OCI-LY7 (cell line): ENCODE data around the gene PTPRO. TPM values are rescaled to one million over a fixed set of nuclear protein-coding genes. Genes with fewer than 3 reads are reported as not detected.

Experiments used
- BruUV-seq: library from RNA; stranded (reverse); fragments of 400-500 nt; replicated peaks from 2 replicates; lab custom pipeline; 2021; lab: Mats Ljungman, UMichigan
- CTCF ChIA-PET: fragments of 300-600 bp; sonication (Branson Sonifier 250); formaldehyde crosslinking; loops from one replicate; lab custom pipeline; 2022; ENCODE audit warnings: antibody characterized with exemption; ENCODE audit not compliant: unreplicated experiment; lab: Charles Lee
- POLR2A ChIA-PET: fragments of 300-600 bp; sonication (Branson Sonifier 250); formaldehyde crosslinking; loops from one replicate; lab custom pipeline; 2022; ENCODE audit warnings: antibody characterized with exemption; lab: Charles Lee
- DNase-seq: peaks from one replicate; pipeline ENCODE4 v3.0.0-alpha.2; 2015; ENCODE audit warnings: low spot score
- H2AFZ ChIP-seq: fragments of 200-600 bp; sonication (generic), shearing (Covaris generic); 2 replicates; pipeline ENCODE4 v1.6.1; 2014; ENCODE audit warnings: mild to moderate bottlenecking, antibody characterized with exemption, low read length, moderate library complexity
- H3K27ac ChIP-seq: fragments of 200-600 bp; sonication (generic); 2 replicates; pipeline ENCODE4 v1.5.1; 2014; ENCODE audit warnings: mixed run types, low read depth, mild to moderate bottlenecking, moderate library complexity, low read length, inconsistent platforms; ENCODE audit not compliant: poor library complexity, severe bottlenecking
- H3K36me3 ChIP-seq: fragments of 200-600 bp; sonication (generic); 2 replicates; pipeline ENCODE4 v1.6.1; 2014; ENCODE audit warnings: mild to moderate bottlenecking, antibody characterized with exemption, low read length, moderate library complexity, mixed read lengths; ENCODE audit not compliant: insufficient read depth
- H3K4me1 ChIP-seq: fragments of 200-600 bp; sonication (generic); 2 replicates; pipeline ENCODE4 v1.5.1; 2014; ENCODE audit warnings: mild to moderate bottlenecking, low read length; ENCODE audit not compliant: insufficient read depth, poor library complexity, severe bottlenecking
- H3K4me2 ChIP-seq: fragments of 200-600 bp; sonication (generic); 2 replicates; pipeline ENCODE4 v1.6.1; 2014; ENCODE audit warnings: mild to moderate bottlenecking, low read length
- H3K4me3 ChIP-seq: fragments of 200-600 bp; sonication (generic); 2 replicates; pipeline ENCODE4 v1.5.1; 2014; ENCODE audit warnings: mild to moderate bottlenecking, low read depth, low read length; ENCODE audit not compliant: poor library complexity, severe bottlenecking
- H3K79me2 ChIP-seq: fragments of 200-600 bp; sonication (generic); 2 replicates; pipeline ENCODE4 v1.6.1; 2016; ENCODE audit warnings: low read depth, mild to moderate bottlenecking, low read length, moderate library complexity, mixed read lengths; ENCODE audit not compliant: insufficient read depth
- H3K9me2 ChIP-seq: fragments of 200-600 bp; sonication (generic); 2 replicates; pipeline ENCODE4 v1.6.1; 2016; ENCODE audit warnings: mild to moderate bottlenecking, low read length, mixed read lengths; ENCODE audit not compliant: insufficient read depth
- H3K9me3 ChIP-seq: fragments of 200-600 bp; sonication (generic); 2 replicates; pipeline ENCODE4 v1.6.1; 2014; ENCODE audit warnings: mild to moderate bottlenecking, mixed run types, low read length, mixed read lengths
- H4K20me1 ChIP-seq: fragments of 200-600 bp; sonication (generic); 2 replicates; pipeline ENCODE4 v1.6.1; 2014; ENCODE audit warnings: mild to moderate bottlenecking, antibody characterized with exemption, low read length, moderate library complexity, mixed read lengths; ENCODE audit not compliant: insufficient read depth
- CTCF ChIP-seq: fragments of 200-600 bp; sonication (generic); conservative IDR thresholded peaks from 2 replicates; pipeline ENCODE4 v1.5.1; 2014; ENCODE audit warnings: mild to moderate bottlenecking, antibody characterized with exemption, low read length, moderate library complexity, mixed read lengths
- EZH2phosphoT487 ChIP-seq: fragments of 200-600 bp; sonication (generic); IDR thresholded peaks from 2 replicates; pipeline ENCODE4 v1.6.1; 2018; ENCODE audit warnings: low read depth, borderline replicate concordance, mild to moderate bottlenecking, mixed run types, antibody characterized with exemption, low read length, moderate library complexity, mixed read lengths
- intact Hi-C: fragments of 100-400 bp; cut with micrococcal nuclease; formaldehyde crosslinking; loops from one replicate; pipeline ENCODE4 v1.10.0; 2022; ENCODE audit not compliant: unreplicated experiment
- total RNA-seq, 2 experiments: library from RNA; depleted of rRNA in 1 of 2; stranded (reverse); fragments of >200 nt in 1 of 2; shearing (Covaris generic) in 1 of 2; gene quantifications; 2 replicates each; pipeline ENCODE4 v1.2.3, GENCODE V29; 2014 to 2022

PTPRO gene
- total RNA-seq, 2 experiments from 2014 or later = 0.06 to 0.23 TPM

GRCh38 chr12:15320881-15321280, 1.4 kb upstream of the PTPRO start:
- ChIA-PET POLR2A (no interaction called here), CTCF (no interaction called here)
- DNase-seq = no peak
- H3K79me2 ChIP-seq = no peaks in the 10 kb centered on the region
- intact Hi-C loops = no loop called here
- BruUV-seq = no TSS peak
- H3K4me1 ChIP-seq = no peaks in the 10 kb centered on the region
- TF ChIP-seq EZH2phosphoT487 (no peak), CTCF (no peak)
- no peak overlapping the region for H3K27ac ChIP-seq
- H3K9me2 ChIP-seq = no peaks in the 10 kb centered on the region
- H3K9me3 ChIP-seq = no peaks in the 10 kb centered on the region
- no peak overlapping the region for H2AFZ ChIP-seq
- no peak overlapping the region for H3K4me3 ChIP-seq
- no peaks in the 10 kb centered on the region for H4K20me1 ChIP-seq
- H3K36me3 ChIP-seq = no peaks in the 10 kb centered on the region
- no peak overlapping the region for H3K4me2 ChIP-seq

- DNase-seq = no peak
- no peaks in the 10 kb centered on the region for H3K4me1 ChIP-seq
- ChIA-PET CTCF (no interaction called here), POLR2A (no interaction called here)
- H3K9me2 ChIP-seq = no peaks in the 10 kb centered on the region
- H4K20me1 ChIP-seq = no peaks in the 10 kb centered on the region
- H3K79me2 ChIP-seq = no peaks in the 10 kb centered on the region
- TF ChIP-seq EZH2phosphoT487 = no peak
- no peak for TF ChIP-seq CTCF
- H3K27ac ChIP-seq = no peak overlapping the region
- H3K9me3 ChIP-seq = no peaks in the 10 kb centered on the region
- no peaks in the 10 kb centered on the region for H3K36me3 ChIP-seq
- no peak overlapping the region for H3K4me2 ChIP-seq
- intact Hi-C loops = no loop called here
- no TSS peak for BruUV-seq
- H2AFZ ChIP-seq = no peak overlapping the region
- no peak overlapping the region for H3K4me3 ChIP-seq
Measured at GRCh38 chr12:15323480-15323879, 1.2 kb downstream of the PTPRO start.

GRCh38 chr12:15329891-15330290, 7.6 kb downstream of the PTPRO start:
- Histone ChIP-seq H3K4me1 (no peaks in the 10 kb centered on the region), H3K4me2 (no peak overlapping the region), H3K36me3 (no peaks in the 10 kb centered on the region), H3K9me3 (no peaks in the 10 kb centered on the region), H3K4me3 (no peak overlapping the region), H3K79me2 (no peaks in the 10 kb centered on the region), H3K9me2 (no peaks in the 10 kb centered on the region), H3K27ac (no peak overlapping the region), H2AFZ (no peak overlapping the region), H4K20me1 (no peaks in the 10 kb centered on the region)
- POLR2A ChIA-PET = no interaction called here
- intact Hi-C loops = no loop called here
- CTCF ChIA-PET = no interaction called here
- no TSS peak for BruUV-seq
- DNase-seq = no peak
- TF ChIP-seq CTCF = no peak
- no peak for TF ChIP-seq EZH2phosphoT487
